Prostate gland (tissue), 2 donors: Measurements from ENCODE around the gene S100A1. TPM values are rescaled to one million over a fixed set of nuclear protein-coding genes. Genes with fewer than 3 reads are reported as not detected.
"Not testable (repeated sequence)": the region's sequence is repeated elsewhere in the genome, so short reads cannot be mapped to it uniquely, and the experiment has no call there.

Experiments
- DNase-seq: peaks from one replicate; pipeline ENCODE4 v3.0.0-alpha.2; 2019; ENCODE audit warnings: low spot score
- H3K27ac ChIP-seq, 2 donors: fragments of 200-600 bp; sonication (generic); 2 replicates each; pipeline ENCODE4 v1.5.1; 2017 to 2019
- H3K27me3 ChIP-seq: fragments of 200-600 bp; sonication (generic); replicated peaks from 2 replicates; pipeline ENCODE4 v1.5.1; 2019; ENCODE audit not compliant: insufficient read depth
- H3K36me3 ChIP-seq, 2 donors: fragments of 200-600 bp; sonication (generic); 1 replicate in 1 of 2; 2 replicates in 1 of 2; pipeline versions ENCODE4 v1.5.1 to v1.8.1; 2017 to 2019
- H3K4me1 ChIP-seq: fragments of 200-600 bp; sonication (generic); replicated peaks from 2 replicates; pipeline ENCODE4 v1.5.1; 2019
- H3K4me3 ChIP-seq, 2 donors: fragments of 200-600 bp; sonication (generic); 2 replicates each; pipeline ENCODE4 v1.5.1; 2017 to 2019
- H3K9me3 ChIP-seq: fragments of 200-600 bp; sonication (generic); 2 replicates; pipeline ENCODE4 v1.5.1; 2017
- CTCF ChIP-seq, 4 experiments: fragments of 200-600 bp in 2 of 4; fragments of 450-650 bp in 2 of 4; sonication (generic) in 2 of 4; IDR thresholded peaks; 1 replicate in 3 of 4; 2 replicates in 1 of 4; pipeline ENCODE4 v1.5.1; 2016 to 2019; ENCODE audit warnings: antibody characterized with exemption in 4 of 4, mild to moderate bottlenecking in 2 of 4, moderate library complexity in 2 of 4
- POLR2A ChIP-seq: fragments of 450-650 bp; IDR thresholded peaks from one replicate; pipeline ENCODE4 v1.6.1; 2016; ENCODE audit warnings: antibody characterized with exemption, mild to moderate bottlenecking
- POLR2AphosphoS5 ChIP-seq: sonication (generic); formaldehyde crosslinking; IDR thresholded peaks from one replicate; pipeline ENCODE4 v1.6.1; 2017; ENCODE audit warnings: antibody characterized with exemption
- WGBS: methylation state at CpG from one replicate; pipeline ENCODE4 v1.1.5; 2018; 5-methylcytosine and 5-hydroxymethylcytosine counted together
- intact Hi-C: fragments of 100-400 bp; cut with DNase I; formaldehyde crosslinking; loops from one replicate; pipeline ENCODE4 v1.14.2; 2022
- total RNA-seq, 2 donors: library from RNA; depleted of rRNA; stranded (reverse); fragments of >200 nt; gene quantifications; one replicate each; pipeline ENCODE4 v1.1.0, GENCODE V29; 2016

S100A1 gene
- total RNA-seq, 2 donors from 2014 or later = 9.1 to 10.7 TPM

DNA sequence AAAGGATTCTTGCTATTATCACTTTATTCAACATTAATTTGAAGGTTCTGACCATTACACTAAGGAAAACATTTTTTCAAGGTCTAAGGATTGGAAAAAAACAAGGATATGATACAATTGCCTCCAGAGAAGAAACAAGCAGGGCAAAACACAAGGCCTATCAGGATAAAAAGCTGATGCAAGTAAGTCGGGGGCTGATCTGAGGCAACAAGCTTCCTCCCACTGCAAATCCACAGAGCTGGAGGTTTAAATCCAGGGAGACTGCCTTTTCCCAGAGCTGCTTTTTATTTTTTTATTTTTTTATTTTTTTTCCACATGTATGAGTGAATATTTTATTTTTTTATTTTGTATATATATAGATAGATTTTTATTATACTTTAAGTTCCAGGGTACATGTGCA, 43.2 kb upstream of the S100A1 start:
- Histone ChIP-seq H3K36me3 (no peaks in the 10 kb centered on the region), H3K4me3 (no peak overlapping the region), H3K9me3 (no peaks in the 10 kb centered on the region), H3K4me1 (no peaks in the 10 kb centered on the region), H3K27me3 (no peaks in the 10 kb centered on the region), H3K27ac (no peak overlapping the region)
- intact Hi-C loops = no loop called here
- no peak for DNase-seq
- 98% methylated on average over 1 of the region's 1 CpG for WGBS
- no peak for TF ChIP-seq POLR2AphosphoS5
- TF ChIP-seq POLR2A = no peak
- TF ChIP-seq CTCF (IDR thresholded peaks at IDR 0.05) = no peak

- no peaks in the 10 kb centered on the region for H3K36me3 ChIP-seq
- H3K4me3 ChIP-seq = no peak overlapping the region
- no peaks in the 10 kb centered on the region for H3K9me3 ChIP-seq
- intact Hi-C loops = no loop called here
- H3K27me3 ChIP-seq = no peaks in the 10 kb centered on the region
- TF ChIP-seq POLR2A = no peak
- no peak for TF ChIP-seq CTCF (IDR thresholded peaks at IDR 0.05)
- TF ChIP-seq POLR2AphosphoS5 = no peak
- H3K4me1 ChIP-seq = no peaks in the 10 kb centered on the region
- DNase-seq = no peak
- H3K27ac ChIP-seq = no peak overlapping the region
- 9% methylated on average over 1 of the region's 1 CpG for WGBS
Measured at GRCh38 chr1:153586347-153586746, 41.9 kb upstream of the S100A1 start.

DNA sequence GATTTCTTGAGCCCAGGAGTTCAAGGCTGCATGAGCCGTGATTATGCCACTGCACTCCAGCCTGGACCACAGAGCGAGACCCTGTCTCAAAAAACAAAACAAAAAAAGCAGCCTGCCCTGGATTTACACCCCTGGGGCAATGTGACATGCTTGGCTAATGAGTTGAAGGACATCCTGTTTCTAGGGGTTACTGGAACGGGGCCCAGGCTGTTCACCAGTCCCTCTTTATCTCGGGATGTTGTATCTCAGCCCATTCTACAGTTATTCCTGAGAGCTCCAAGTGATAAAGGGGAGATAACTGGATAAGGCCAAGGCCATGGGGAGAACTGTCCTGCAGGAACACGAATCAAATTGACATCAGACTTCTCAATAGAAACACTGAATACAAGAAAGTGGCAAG, 40.9 kb upstream of the S100A1 start:
- DNase-seq = no peak
- Histone ChIP-seq H3K27me3 (no peaks in the 10 kb centered on the region), H3K4me3 (no peak overlapping the region), H3K4me1 (no peaks in the 10 kb centered on the region), H3K36me3 (no peaks in the 10 kb centered on the region), H3K9me3 (no peaks in the 10 kb centered on the region), H3K27ac (no peak overlapping the region)
- WGBS = 65% methylated on average over 5 of the region's 5 CpGs
- TF ChIP-seq CTCF (IDR thresholded peaks at IDR 0.05) = no peak
- TF ChIP-seq POLR2A = no peak
- TF ChIP-seq POLR2AphosphoS5 = no peak
- intact Hi-C loops = no loop called here

- intact Hi-C loops, H3K4me3 ChIP-seq, H3K4me1 ChIP-seq, H3K36me3 ChIP-seq, H3K27me3 ChIP-seq, H3K27ac ChIP-seq, H3K9me3 ChIP-seq, DNase-seq: not testable (repeated sequence)
- 91% methylated on average over 10 of the region's 10 CpGs for whole genome bisulfite sequencing
Measured at GRCh38 chr1:153588033-153588432, 40.2 kb upstream of the S100A1 start.

DNA sequence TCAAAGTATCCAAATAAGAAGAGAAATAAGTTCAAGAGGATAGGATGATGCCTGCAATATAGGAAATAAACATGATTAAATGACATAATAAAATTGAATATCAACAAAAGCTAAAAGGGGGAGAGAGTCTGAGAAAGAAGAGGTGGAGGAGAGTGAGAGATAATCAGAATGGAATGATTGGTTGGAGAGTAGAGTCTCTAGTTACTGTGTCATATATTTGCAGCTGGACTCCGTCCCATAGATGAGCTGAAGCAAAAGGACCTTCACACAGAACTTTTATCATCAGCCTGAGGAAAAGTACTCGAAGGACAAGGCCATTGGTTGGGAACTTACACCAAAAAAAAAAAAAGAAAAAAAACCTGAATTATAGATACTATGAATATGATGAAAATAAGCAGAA, 39.8 kb upstream of the S100A1 start:
- DNase-seq = no peak
- H3K4me3 ChIP-seq = no peak overlapping the region

More for the DNA sequence above, 39.8 kb upstream of the S100A1 start:
- Histone ChIP-seq H3K9me3 (no peaks in the 10 kb centered on the region), H3K36me3 (no peaks in the 10 kb centered on the region), H3K27ac (no peak overlapping the region), H3K4me1 (no peaks in the 10 kb centered on the region), H3K27me3 (no peaks in the 10 kb centered on the region)
- intact Hi-C loops = no loop called here
- WGBS = 91% methylated on average over 2 of the region's 2 CpGs
- TF ChIP-seq POLR2A (no peak), CTCF (IDR thresholded peaks at IDR 0.05) (no peak), POLR2AphosphoS5 (no peak)
